GM18526 (cell line): Measurements from ENCODE around the gene ASPDH.
A peak's percentile ranks its signal among the peaks of the same experiment; 100 is the strongest.

ENCODE experiments used
- POLR2A ChIP-seq: IDR thresholded peaks from 3 replicates; pipeline ENCODE4 v1.6.1; 2011; ENCODE audit not compliant: insufficient read length; ENCODE audit errors: extremely low read depth

ASPDH gene

DNA sequence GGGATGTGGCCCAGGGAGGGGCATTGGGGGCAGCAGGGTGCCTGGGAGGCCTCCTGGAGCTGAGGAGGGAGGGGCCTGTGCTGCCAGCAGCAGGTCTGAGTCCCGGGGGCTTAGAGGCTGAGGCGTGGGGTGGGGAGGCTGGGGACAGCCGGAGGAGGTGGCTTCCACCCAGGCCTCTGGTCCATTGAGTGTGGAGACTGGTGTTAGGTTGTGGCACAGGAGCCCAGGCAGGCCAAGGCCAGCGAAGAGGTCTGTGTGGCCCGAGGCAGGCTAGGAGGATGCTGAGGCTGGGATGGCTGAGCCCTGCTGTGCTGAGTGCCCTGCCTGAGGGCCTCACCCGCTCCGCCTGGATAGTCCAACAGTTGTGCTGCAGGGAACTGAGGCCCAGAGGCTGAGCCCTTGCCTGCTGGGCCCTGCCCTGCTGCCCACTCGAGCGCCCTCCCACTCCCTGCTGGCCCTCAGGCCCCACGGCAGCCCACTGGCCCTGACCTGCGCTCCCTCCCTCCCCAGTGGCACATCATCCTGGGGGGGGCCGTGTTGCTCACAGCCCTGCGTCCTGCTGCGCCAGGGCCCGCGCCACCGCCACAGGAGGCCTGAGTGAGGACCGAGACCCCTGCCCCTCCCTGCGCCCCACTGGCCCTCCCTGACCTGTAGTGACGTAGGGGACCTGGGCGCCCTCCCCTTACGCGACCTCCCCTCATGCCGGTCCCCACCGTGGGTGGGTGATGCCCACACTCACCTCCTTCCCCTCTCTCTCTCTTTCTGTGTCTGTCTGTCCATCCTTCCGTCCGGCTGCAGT lies 32.2 kb downstream of the ASPDH start:
- no peak for TF ChIP-seq POLR2A

DNA sequence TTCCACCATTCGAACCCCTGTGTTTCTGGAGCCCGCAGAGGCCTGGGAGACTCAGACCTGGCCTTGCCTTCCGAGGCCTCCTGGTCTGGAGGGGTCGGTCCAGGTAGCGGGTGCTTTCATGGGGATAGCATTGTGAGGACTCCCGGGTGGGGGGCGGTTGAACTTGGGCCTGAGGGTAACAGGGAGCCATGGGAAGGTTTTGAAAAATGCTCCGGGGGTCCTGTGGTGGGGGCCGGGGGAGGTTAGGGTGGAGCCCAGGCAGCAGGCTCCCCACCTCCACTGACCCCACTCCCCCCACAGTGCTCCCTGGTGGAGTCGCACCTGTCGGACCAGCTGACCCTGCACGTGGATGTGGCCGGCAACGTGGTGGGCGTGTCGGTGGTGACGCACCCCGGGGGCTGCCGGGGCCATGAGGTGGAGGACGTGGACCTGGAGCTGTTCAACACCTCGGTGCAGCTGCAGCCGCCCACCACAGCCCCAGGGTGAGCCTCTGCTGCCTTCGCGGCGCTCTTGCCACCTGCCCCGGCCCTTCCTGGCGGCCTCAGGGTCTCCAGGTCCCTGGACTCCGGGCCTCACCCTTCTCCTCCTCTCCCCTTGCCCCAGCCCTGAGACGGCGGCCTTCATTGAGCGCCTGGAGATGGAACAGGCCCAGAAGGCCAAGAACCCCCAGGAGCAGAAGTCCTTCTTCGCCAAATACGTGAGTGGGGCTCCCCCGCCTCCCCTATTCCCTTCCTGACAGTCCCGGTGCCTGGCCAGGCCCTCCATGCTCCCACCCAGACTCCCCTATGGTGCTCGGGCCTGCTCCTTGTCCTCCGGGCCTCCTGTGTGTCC lies 33.2 kb downstream of the ASPDH start:
- TF ChIP-seq POLR2A, result no peak

DNA sequence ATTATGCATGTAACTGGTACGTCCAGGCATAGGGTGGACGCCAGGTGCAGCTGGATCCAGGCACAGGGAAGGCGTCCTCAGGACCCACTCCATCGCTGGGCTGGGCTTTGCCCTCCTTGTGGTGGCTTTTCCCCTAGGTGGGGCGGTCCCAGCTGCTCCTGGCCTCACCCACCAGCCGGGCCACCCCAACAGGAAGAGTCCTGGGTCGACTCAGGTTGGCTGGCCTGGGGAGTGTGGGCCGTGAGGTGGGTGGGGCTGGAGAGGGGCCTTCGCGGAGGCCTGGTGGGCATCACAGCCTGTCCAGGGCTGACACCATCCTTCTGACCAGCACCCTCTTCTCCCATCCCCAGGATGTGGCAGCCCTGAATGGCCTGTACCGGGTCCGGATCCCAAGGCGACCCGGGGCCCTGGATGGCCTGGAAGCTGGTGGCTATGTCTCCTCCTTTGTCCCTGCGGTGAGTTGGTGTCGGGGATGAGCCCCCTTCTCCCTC lies 33.9 kb downstream of the ASPDH start:
- TF ChIP-seq POLR2A, result no peak

DNA sequence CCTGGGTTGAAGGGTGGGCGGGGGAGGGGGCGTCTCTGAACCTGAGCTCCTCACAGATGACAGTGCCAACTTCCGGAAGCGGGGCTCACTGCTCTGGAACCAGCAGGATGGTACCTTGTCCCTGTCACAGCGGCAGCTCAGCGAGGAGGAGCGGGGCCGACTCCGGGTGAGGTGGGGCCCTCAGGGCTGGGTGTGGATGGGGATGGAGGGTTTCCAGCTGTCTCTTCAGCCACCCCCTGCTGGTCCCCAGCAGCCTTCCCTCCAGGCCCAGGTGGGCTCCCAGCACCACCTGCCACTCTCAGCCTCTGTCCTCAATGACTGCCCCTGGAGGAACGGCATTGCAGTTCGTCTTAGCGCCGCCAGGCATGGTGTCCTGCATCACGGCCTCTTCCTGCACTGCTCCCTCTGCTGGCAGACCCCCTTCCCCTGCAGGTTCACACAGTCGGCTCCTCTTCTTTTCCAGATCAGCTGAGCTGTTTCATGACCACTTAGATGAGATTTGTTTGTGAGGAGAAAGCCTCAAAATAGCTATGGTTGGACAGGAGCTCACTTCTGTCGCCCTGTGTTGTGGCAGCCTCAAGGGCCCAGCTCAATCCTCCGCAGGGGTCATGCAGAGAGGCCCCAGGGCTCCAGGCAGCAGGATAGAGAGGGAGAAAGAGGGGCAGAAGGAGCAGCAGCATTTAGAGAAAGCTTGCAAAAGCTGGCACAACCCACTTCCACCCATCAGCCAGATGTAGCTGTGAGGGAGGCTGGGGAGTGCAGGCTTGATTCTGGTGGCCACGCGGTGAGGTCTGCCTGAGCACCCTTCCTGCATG lies 34.6 kb downstream of the ASPDH start:
- TF ChIP-seq POLR2A, result no peak

DNA sequence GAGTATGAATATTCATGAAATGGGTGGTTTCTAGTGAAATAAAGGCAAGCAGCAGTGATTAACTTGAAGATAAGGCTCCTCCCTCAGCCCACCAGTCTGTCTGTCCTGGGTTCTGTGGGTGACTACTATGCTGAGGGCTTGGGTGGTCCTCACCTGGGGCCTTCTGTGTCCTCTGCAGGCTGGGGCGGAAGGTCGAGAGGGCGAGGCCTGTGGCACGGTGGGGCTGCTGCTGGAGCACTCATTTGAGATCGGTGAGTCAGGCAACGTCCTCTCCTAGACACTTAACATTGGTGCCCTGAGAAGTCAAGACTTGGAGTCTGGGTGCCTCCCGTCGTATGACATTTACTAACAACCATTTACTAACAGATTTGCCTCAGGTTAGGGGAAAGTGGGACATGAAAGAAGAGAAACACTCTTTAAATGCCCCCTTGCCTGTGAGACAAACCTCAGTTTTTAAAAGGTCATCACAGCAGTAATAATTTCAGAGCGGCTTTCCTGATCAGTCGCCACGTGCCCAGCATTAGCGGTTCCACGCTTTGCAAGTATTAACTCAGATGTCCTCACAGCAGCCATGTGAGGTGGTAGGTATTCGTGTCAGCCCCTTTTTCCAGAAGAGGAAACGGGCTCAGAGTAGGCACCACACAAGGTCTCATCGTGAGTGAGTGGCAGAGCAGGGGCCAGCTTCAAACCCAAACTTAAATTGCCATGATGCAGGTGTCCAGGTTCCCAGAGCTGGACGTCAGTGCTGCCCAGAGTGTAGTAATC lies 35.8 kb downstream of the ASPDH start:
- TF ChIP-seq POLR2A, result no peak

DNA sequence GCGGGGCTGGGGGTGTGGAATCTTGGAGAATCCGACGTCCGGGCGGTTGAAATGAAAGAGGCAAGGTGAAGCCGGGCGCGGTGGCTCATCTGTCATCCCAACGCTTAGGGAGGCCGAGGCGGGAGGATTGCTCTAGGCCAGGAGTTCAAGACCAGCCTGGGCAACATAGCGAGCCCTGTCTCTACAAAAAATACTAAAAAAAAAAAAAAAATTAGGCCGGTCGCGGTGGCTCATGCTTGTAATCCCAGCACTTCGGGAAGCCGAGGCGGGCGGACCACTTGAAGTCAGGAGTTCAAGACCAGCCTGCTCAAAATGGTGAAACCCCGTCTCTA lies 36.8 kb downstream of the ASPDH start:
- no peak for TF ChIP-seq POLR2A

DNA sequence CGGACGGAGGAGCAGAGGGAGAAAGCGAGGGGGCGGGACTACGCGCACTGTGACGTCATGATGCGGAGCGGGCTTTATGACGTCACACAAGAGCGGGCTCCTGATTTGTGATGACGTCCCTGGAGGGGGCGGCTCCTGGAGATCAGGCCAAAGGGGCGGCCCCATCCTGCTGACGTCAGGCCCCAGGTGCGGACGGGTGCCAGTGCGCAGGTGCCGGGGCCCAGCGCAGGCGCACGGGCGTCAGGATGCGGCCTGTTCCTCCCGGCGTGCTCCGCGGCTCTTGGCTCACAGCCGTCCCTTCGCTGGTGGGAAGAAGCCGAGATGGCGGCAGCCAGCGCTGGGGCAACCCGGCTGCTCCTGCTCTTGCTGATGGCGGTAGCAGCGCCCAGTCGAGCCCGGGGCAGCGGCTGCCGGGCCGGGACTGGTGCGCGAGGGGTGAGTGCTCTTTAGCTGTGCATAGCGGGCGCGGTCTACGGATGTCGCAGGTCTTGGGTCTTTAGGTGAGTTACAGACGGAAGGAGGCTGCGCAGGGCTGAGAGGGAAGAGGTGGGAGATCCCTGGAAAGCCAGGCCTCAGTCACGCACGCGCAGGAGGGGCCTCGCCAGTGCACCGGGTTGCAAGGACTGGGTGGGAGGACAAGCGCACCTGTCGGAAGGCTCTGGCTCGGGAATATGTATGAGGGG lies 37.3 kb downstream of the ASPDH start, which contains the start of the genes EMC10 and GARIN5A:
Gene EMC10, plus strand, starts transcription at position 284 of the 683 bp plus-strand sequence. Its CDS starts 38 bp downstream, at position 322.
Gene GARIN5A, minus strand, starts transcription at position 625 of the 683 bp plus-strand sequence. Its CDS starts 460 bp downstream, at position 165.
- TF ChIP-seq POLR2A, result peak; percentile 98

DNA sequence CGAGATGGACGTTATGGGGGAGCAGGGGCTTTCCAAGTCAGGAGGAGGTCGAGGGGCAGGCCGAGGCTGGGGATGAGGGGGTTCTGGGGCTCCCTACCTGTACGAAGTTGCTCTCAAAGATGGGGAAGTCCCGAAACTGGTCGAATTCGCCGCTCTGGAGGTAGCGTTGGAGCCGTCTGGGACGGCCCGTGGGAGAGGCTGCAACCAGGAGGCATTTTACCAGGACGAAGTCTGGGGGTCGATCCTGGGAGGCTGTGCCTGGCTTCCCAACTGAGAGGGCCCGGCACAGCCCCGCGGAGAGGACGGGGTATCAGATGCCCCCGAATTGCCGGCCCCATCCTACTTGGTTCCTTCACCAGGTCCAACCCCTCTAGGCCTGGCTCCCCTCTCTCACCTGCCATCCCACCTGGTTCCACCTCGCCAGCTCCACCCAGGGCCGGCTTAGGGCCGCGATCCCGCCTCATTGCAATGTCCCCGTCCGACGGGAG lies 37.9 kb downstream of the ASPDH start:
- TF ChIP-seq POLR2A, result no peak

DNA sequence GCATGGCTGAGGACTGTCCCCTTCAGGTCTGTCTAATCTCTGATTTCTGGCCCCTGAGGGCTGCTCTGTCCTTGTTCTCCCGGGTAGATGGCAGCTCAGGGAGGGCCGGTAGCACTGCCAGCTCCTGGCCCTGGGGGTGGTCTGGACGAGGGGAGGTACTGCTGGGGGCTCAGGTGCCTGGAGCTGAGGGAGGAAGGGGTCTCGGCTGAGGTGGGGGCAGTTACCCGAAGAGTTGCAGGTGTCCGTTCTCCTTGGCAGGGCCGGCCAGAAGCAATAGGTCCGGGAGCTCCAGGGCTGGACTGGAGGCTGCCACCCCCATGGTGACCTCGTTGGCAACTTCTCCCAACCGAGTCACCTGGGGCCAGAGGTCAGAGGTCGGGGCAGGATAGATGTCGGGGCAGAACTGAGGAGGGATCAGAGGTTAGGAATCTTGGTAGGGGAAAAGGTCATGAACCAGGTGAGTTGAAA lies 38.6 kb downstream of the ASPDH start:
- TF ChIP-seq POLR2A, result no peak

DNA sequence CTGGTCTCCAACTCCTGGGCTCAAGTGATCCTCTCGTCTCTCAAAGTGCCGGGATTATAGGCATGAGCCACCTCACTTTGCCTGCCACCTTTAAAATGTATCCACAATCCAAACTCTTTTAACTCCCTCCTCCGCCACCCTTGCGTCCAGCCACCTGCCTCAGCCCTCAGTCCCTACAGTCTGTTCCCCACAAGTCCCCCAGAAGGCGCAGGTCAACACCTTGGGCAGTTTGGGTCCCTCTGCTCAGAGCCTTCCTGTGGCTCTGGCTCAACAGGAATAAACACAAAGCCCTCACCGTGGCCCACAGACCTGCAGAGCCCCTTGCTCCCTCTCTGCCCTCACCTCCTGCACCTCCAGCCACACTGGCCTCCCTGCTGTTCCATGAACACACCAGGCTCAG lies 44.9 kb downstream of the ASPDH start:
- TF ChIP-seq POLR2A, result no peak

DNA sequence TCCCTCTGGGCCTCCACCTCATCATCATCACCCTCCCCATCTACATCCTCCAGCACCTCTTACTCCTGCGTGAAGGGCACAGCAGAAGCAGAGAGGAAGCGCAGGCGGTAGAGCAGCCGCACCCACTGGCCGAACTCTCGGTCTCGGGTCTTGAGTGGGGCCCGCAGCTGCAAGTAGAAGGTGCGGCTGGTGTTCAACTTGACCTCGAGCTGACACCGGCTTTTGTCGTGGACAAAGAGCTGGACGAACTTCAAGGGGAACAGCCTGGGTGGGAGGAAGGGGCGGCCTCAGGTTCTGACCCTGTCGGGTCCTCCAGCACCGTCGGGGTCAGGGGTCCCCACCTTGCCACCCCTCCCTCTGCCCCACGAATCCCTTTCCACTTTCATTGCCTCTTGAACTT lies 46.1 kb downstream of the ASPDH start:
- no peak for TF ChIP-seq POLR2A

DNA sequence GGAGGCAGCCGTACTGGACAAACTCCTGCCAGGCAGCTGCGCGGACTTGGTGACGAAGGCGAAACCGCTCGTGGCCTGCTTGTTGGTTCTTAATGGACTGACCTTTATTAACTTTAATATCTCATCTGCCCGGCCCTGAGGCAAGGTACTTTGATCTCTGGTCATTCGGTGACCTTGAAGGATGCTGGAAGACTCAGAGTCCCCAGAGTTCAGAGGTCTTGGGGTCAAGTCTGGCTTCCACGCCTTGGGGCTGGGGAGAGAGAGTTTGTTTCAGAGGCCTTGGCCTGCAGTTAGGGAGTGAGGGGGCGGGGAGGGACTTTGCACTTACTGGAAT lies 47.0 kb downstream of the ASPDH start:
- TF ChIP-seq POLR2A, result no peak

DNA sequence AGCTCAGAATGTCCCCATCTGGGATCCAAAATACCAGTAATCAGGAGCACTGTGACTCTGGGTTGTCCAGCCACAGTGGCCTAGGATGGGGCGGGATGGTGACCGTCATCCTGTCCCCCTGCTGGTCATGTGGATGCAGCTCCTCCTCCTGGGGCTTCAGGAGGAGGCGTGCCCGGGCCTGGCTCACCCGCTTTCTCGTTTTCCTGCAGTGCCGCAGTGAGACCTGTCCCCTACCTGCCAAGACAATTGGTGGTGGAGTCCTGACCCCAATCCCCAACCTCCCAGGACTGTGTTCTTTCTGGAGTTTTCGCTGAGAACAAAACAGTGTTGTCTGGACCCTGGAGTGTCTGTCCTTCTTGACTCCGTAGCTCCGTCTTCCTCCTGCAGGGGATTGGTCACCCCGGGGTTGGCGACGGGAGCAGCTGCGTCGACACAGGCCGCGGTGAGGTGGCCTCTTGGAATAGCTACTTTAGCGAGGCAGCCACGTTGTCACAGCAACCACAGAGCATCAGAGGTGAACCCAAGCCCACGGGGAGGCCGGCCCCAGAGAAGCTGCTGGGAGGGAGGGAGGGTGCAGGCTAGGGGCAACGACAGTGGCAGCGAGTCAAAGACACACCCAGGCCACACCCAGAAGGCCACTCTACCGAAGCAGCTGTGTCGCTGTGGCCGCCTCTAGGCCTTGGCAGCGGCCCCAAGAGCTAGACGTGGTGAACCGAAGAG lies 47.6 kb downstream of the ASPDH start:
- no peak for TF ChIP-seq POLR2A
